Neural cell (in vitro differentiated cells): Measurements from ENCODE around the gene BGN. TPM values are rescaled to one million over a fixed set of nuclear protein-coding genes. Genes with fewer than 3 reads are reported as not detected.

ENCODE experiments used
- H2AFZ ChIP-seq: fragments of 200-600, 300-800 bp; sonication (generic), shearing (Covaris generic); 2 replicates; pipeline ENCODE4 v1.6.0; 2014; ENCODE audit warnings: low read depth, mild to moderate bottlenecking, antibody characterized with exemption, low read length, moderate library complexity
- H3F3A ChIP-seq: fragments of 200-600 bp; shearing (Covaris generic); 2 replicates; pipeline ENCODE4 v1.6.1; 2016; ENCODE audit warnings: mild to moderate bottlenecking, moderate library complexity, mixed read lengths, antibody characterized with exemption, low read length; ENCODE audit not compliant: insufficient read depth, poor library complexity, severe bottlenecking
- H3K27ac ChIP-seq: fragments of 200-600, 300-800 bp; sonication (generic), shearing (Covaris generic); 2 replicates; pipeline ENCODE4 v1.5.1; 2014; ENCODE audit warnings: mild to moderate bottlenecking, low read length, moderate library complexity
- H3K27me3 ChIP-seq: fragments of 300-800, 200-600 bp; sonication (generic), shearing (Covaris generic); 2 replicates; pipeline ENCODE4 v1.6.0; 2014; ENCODE audit warnings: mild to moderate bottlenecking, low read depth, low read length, moderate library complexity; ENCODE audit not compliant: insufficient read depth
- H3K36me3 ChIP-seq: fragments of 300-800, 200-600 bp; sonication (generic), shearing (Covaris generic); 2 replicates; pipeline ENCODE4 v1.5.1; 2014; ENCODE audit warnings: mild to moderate bottlenecking, antibody characterized with exemption, low read length, moderate library complexity; ENCODE audit not compliant: insufficient read depth
- H3K4me2 ChIP-seq: fragments of 300-800, 200-600 bp; sonication (generic), shearing (Covaris generic); 2 replicates; pipeline ENCODE4 v1.6.0; 2014; ENCODE audit warnings: mild to moderate bottlenecking, low read length
- H3K4me3 ChIP-seq: fragments of 300-800, 200-600 bp; sonication (generic), shearing (Covaris generic); 2 replicates; pipeline ENCODE4 v1.5.1; 2014; ENCODE audit warnings: mild to moderate bottlenecking, low read length, moderate library complexity
- H3K79me2 ChIP-seq: fragments of 200-600 bp; shearing (Covaris generic); replicated peaks from 2 replicates; pipeline ENCODE4 v1.6.0; 2014; ENCODE audit warnings: mild to moderate bottlenecking, low read length, moderate library complexity; ENCODE audit not compliant: insufficient read depth
- H3K9ac ChIP-seq: fragments of 300-800, 200-600 bp; sonication (generic), shearing (Covaris generic); 2 replicates; pipeline ENCODE4 v1.6.1; 2016; ENCODE audit warnings: mild to moderate bottlenecking, low read length, mixed read lengths
- H3K9me2 ChIP-seq: fragments of 200-600 bp; shearing (Covaris generic); 2 replicates; pipeline ENCODE4 v1.6.1; 2016; ENCODE audit warnings: mild to moderate bottlenecking, low read length, mixed read lengths; ENCODE audit not compliant: insufficient read depth
- H3K9me3 ChIP-seq: fragments of 200-600, 300-800 bp; sonication (generic), shearing (Covaris generic); 2 replicates; pipeline ENCODE4 v1.6.1; 2016; ENCODE audit warnings: mild to moderate bottlenecking, mixed run types, low read length, moderate library complexity, mixed read lengths
- H4K20me1 ChIP-seq: fragments of 200-600 bp; shearing (Covaris generic); 2 replicates; pipeline ENCODE4 v1.6.1; 2016; ENCODE audit warnings: mild to moderate bottlenecking, mixed run types; ENCODE audit not compliant: insufficient read depth
- CTCF ChIP-seq: fragments of 450-650 bp; IDR thresholded peaks from 2 replicates; pipeline ENCODE4 v1.5.1; 2014; ENCODE audit warnings: antibody characterized with exemption, mild to moderate bottlenecking, moderate library complexity; ENCODE audit not compliant: poor library complexity, severe bottlenecking
- EP300 ChIP-seq: fragments of 450-650 bp; conservative IDR thresholded peaks from 2 replicates; pipeline ENCODE4 v1.6.1; 2014; ENCODE audit warnings: antibody characterized with exemption, mild to moderate bottlenecking, moderate library complexity; ENCODE audit not compliant: poor library complexity, severe bottlenecking
- EZH2 ChIP-seq: fragments of 200-600, 300-800 bp; shearing (Covaris generic), sonication (generic); IDR thresholded peaks from 2 replicates; pipeline ENCODE4 v1.6.1; 2014; ENCODE audit warnings: antibody characterized with exemption, low read length, borderline replicate concordance, mild to moderate bottlenecking; ENCODE audit not compliant: insufficient read depth, poor library complexity, severe bottlenecking
- MXI1 ChIP-seq: fragments of 450-650 bp; conservative IDR thresholded peaks from 2 replicates; pipeline ENCODE4 v1.6.1; 2014; ENCODE audit warnings: antibody characterized with exemption, mild to moderate bottlenecking; ENCODE audit not compliant: poor library complexity, severe bottlenecking
- POLR2AphosphoS5 ChIP-seq: IDR thresholded peaks from 2 replicates; pipeline ENCODE4 v1.6.1; 2012
- RAD21 ChIP-seq: fragments of 450-650 bp; conservative IDR thresholded peaks from 2 replicates; pipeline ENCODE4 v1.6.1; 2014; ENCODE audit warnings: antibody characterized with exemption, mild to moderate bottlenecking, moderate library complexity
- REST ChIP-seq: IDR thresholded peaks from 2 replicates; pipeline ENCODE4 v1.6.1; 2012; ENCODE audit warnings: borderline replicate concordance
- SMC3 ChIP-seq: fragments of 450-650 bp; conservative IDR thresholded peaks from 2 replicates; pipeline ENCODE4 v1.6.1; 2014; ENCODE audit warnings: antibody characterized with exemption, mild to moderate bottlenecking, moderate library complexity; ENCODE audit not compliant: poor library complexity
- TAF1 ChIP-seq: IDR thresholded peaks from 2 replicates; pipeline ENCODE4 v1.6.1; 2012; ENCODE audit warnings: low read depth
- polyA plus RNA-seq: library from polyadenylated mRNA; depleted of rRNA; stranded (reverse); fragments of >200 nt; gene quantifications from 2 replicates; pipeline ENCODE4 v1.2.3, GENCODE V29; 2014

BGN gene
- polyA plus RNA-seq, 1 donor from 2014 or later: not detected

- Histone ChIP-seq H3K27me3 (no peaks in the 10 kb centered on the region), H3K27ac (no peak overlapping the region)
Observed at GRCh38 chrX:153491351-153491914, 3.3 kb upstream of the BGN start.

GRCh38 chrX:153491918-153492317, 2.9 kb upstream of the BGN start:
- Histone ChIP-seq H3K27me3 (no peaks in the 10 kb centered on the region), H3K79me2 (no peaks in the 10 kb centered on the region), H3K4me3 (no peak overlapping the region), H4K20me1 (no peaks in the 10 kb centered on the region), H3K9ac (no peak overlapping the region), H2AFZ (no peak overlapping the region), H3K4me2 (no peak overlapping the region), H3K9me3 (no peaks in the 10 kb centered on the region), H3K36me3 (no peaks in the 10 kb centered on the region), H3K27ac (no peak overlapping the region), H3F3A (no peaks in the 10 kb centered on the region), H3K9me2 (no peaks in the 10 kb centered on the region)
- TF ChIP-seq EP300 (no peak), SMC3 (no peak), RAD21 (no peak), MXI1 (no peak), TAF1 (no peak), POLR2AphosphoS5 (no peak), CTCF (no peak)

More at GRCh38 chrX:153491351-153491914, 3.3 kb upstream of the BGN start:
- Histone ChIP-seq H3K79me2 (no peaks in the 10 kb centered on the region), H3K9me3 (no peaks in the 10 kb centered on the region), H2AFZ (no peak overlapping the region), H3K9me2 (no peaks in the 10 kb centered on the region), H3K4me3 (no peak overlapping the region), H3F3A (no peaks in the 10 kb centered on the region), H4K20me1 (no peaks in the 10 kb centered on the region), H3K4me2 (no peak overlapping the region), H3K36me3 (no peaks in the 10 kb centered on the region), H3K9ac (no peak overlapping the region)
- TF ChIP-seq POLR2AphosphoS5 (no peak), CTCF (no peak), MXI1 (no peak), TAF1 (no peak), EP300 (no peak), RAD21 (no peak), EZH2 (no peak), REST (no peak), SMC3 (no peak)
